NOMO-1 (cell line): Measurements from ENCODE around the gene BRINP2.

Source experiments
- DNase-seq, 2 experiments: peaks; one replicate each; lab custom pipeline; 2025; ENCODE audit not compliant: unreplicated experiment in 2 of 2; lab: John Stamatoyannopoulos, UW

Gene BRINP2

DNA sequence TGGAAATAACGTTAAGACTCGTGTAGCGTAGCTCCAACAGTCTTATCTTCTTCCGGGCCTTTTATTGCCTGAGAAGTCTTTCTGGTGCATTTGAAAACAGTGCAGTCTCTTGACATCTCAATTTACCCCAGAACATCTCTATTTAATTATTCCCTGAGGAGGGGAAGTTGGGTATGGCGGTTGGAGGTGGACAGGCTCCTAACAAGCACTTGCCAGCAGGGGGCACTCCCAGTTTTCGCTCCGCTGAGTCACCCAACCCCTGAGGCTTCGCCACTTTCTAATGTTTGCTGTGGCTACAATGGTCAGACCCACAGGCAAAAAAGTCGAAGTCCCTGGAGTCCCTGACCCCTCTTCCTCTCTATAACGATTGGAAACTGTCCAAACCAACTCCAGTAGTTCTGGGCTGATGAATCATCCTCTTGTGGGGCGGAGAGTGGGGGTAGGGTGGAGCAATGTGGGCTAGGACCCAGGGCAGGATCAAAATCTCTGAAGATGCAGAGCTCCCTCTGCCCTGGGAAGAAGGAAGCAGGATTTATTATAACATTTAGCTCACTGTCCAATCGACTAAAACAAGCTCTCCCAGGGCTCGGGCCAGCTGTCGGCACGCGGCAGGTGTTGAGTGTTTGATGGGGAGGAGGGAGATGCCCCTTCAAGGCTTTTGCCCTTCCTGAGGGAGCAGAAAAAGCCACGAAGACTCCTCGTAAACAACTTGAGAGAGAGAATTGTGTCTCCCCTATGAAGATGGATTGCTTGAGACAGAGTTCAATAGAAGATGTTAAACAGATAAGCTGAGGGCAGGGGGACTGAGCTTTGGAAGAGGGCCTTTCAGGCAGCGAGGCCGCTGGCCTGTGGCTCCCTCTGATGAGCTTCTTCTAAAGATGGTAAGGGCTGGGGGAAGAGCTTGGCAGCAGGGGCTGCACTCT lies 85.7 kb downstream of the BRINP2 start:
- peak; percentile 47 to 59 for DNase-seq

DNA sequence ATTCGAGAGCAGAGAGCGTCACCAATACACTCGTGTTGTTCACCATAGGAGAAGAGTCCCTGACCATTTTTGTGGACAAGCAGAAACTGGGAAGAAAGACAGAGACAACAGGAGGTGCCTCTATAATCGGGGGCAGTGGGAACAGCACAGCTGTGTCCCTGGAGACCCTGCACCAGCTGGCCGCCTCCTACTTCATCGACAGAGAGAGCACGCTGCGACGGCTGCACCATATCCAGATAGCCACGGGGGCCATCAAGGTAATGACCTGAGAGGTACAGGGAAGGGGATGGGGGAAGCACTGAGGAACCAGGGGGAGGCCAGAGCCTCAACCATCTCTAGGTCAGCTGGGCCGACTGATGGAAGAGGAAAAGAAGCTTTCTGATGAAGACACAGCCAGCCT lies 86.4 kb downstream of the BRINP2 start:
- DNase-seq = no peak

DNA sequence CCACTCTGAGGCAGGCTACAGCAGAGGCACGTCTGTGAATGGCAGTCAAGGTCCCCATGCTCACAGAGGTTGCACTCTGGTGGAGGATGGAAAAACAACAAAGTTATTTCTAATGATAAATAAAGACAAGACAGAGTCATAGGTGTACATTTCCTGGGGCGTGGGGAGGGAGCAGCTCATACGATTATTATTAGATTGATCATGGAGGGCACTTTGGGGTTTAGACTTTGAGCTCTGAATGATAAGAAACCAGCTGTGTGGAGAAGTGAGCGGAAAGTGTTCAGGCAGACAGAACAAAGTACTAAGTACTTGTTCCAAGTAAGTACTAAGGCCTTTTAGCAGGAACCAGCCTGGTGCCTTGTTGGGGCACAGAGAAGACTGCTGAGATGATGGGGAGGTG lies 86.8 kb downstream of the BRINP2 start:
- no peak for DNase-seq

DNA sequence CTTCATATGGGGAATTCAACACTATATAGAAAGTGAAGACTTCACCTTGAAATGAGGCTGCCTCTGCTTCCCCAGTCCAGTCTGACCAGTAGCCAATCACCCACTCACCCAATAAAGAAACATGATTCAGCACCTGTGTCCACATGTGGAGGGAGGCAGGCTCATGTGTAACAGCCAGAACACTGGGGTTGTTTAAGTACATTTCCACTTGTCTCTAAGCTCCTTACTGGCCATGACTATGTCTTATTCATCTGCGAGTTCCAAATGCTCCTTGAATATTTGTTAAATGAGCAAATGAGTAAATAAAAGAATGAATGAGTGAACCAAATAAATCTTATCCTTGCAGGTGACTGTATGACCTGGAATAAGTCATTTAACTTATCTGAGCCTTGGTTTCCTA lies 100.1 kb downstream of the BRINP2 start:
- no peak for DNase-seq

DNA sequence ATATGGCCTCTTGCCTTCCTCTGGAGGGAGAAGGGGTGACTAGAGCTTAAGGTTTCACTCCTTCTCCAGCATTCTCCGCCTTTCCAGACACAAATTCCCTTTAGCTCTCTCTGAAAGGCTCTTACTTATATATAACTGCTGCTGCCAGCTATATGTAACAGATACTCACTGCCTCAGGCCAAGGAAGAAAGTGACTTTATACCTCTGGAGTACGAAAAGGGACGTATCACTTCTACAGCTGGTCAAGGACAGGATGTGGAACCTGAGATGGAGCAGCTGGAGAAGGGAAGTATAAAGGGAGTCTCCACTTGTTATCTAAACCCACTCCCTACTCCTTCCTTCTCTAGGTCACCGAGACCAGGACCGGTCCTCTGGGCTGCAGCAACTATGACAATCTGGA lies 102.4 kb downstream of the BRINP2 start:
- no peak for DNase-seq

DNA sequence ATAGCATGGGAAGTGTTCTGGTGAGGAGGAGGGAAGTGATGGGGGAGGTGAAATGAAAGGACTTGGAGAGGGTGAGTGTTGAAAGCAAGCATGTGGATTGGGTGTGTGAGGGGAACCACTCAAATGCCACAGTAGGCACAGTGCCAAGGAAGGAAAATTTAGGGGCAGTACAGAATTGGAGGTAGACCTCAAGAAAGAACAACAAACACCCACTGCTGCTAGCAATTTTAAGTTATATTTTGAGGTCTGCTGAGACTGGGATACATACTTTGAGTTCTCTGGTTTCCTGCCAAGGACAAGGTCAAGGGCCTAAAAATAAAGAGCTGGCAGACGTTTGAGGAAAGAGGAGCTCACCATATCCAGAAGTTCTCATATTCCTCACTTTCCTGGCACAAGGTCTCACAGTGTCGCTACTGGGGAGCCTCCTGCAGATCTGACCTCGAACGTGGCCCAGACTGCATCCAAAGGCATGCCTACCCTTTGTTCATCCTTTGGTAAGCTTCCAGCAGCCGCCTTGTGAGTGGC lies 104.0 kb downstream of the BRINP2 start:
- no peak for DNase-seq

DNA sequence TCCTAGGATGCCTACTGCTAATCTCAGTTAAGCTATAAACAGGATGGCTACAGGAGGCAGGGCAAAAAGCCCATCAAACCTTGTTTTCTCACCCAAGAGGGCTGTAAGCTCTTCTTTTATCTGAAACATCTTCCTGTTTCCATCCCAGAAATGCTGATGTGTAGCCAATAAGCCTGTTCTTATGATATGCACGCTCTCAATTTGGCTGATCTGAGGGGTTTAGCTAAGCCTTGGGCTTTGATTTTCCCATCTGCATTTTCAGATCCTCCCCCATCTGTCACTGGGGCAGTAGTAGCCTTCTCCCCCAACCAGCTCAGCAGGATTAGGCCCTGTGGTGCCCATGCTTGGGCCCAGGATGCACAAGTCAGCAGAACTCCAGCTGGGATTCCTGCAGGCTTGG lies 105.0 kb downstream of the BRINP2 start:
- no peak for DNase-seq

DNA sequence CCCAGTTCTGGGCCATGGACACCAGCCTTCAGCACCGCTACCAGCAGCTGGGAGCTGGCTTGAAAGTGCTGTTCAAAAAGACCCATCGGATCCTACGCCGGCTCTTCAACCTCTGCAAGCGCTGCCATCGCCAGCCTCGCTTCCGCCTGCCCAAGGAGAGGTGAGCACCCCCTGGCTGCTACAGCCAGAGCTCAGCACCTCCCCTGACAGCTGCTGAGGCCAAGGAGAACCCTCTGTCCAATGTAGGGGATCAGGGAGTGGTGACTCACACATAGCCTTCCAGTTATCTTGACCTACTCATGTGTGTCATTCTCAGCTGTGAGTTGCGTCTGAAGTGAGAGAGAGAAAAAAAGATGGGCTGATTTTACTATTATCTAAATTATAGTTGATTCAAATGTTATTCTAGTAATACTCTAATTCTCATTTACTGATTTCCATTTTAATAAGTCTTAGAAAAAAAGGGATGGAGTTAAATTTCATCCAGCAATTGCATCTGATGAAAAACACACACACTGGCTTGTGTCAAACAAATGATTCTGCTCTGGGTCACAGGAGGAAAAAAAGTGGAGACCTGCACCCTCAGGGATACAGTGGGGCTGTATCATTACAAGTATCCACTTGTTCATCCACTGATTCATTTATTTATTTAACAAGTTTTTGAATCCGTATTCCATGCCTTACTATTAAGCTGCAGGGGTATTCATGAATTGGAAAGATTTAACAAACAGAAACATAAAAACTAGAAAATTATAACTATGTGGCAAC lies 108.0 kb downstream of the BRINP2 start:
- DNase-seq = no peak

DNA sequence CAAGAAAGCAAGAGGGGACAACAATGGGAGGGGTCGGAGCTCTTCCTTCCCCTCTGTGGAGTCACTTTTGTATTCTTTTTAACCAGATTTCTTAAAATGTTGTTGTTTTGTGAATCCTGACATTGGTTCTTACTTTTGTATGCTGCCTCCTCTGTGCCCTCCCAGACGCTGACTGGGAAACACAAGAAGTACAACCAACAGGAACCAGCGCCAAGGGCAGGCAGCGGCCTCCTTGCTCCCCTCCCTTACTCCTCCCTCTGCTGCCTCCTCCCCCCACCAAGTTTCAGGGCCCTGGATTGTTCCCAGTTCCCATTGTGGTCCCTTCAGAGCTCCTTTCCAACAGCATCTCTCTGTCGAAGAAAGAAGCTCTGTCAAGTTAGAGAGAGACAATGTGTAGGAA lies 111.1 kb downstream of the BRINP2 start:
- DNase-seq = no peak

DNA sequence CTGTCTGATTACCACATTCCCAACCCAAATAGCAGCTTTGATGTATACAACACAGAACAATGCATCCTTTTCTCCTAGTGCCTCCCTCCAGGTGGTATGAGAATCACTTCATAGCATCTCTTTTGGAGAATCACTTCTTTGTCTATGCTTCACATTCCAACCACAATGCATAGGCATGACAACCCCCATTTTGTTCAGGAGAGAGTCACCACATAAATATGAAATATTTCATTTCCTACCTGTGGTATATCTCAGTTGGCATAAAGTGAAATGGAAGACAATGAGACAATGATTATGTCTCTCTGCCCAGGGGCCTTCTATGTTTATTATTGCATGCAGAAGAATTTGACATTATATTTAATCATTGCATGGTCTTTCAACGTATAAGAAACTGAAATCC lies 112.2 kb downstream of the BRINP2 start:
- DNase-seq = no peak

DNA sequence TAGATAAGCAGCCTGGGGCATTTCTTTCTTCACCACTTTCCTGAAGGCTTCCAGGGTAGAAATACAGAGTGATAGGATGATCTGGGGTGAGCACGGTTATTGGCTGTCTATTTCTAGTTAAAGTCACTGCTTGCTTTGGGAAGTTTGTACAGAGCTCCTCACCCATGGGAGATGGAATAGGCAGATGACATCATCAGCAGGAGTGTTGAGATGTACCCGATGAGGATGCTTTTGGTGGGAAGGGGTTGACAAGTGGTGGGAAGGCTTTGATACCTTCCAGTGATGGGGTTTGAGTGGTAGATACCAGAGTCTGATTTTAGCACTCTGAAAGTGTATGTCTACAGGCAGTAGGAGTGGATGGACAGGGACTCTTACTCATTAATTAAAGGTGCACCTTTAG lies 112.6 kb downstream of the BRINP2 start:
- no peak for DNase-seq

DNA sequence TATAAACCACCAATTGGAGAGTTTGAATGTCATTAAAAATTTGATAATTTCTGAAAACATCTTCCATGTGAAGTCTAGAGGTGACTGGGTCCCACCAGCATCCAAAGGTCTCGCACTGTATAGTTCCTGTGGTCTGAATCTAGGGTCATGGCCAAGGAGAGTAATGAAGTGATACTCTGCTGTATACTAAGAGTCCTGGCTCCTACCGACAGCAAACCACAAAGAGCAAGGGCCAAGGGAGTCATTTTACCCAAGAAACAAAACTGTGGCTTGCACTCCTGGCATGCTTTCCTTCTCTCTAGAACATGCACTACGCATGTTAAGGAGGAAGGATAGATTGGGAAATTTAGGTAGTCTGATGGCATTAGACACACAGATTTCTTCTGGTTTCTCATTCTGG lies 115.6 kb downstream of the BRINP2 start:
- no peak for DNase-seq

DNA sequence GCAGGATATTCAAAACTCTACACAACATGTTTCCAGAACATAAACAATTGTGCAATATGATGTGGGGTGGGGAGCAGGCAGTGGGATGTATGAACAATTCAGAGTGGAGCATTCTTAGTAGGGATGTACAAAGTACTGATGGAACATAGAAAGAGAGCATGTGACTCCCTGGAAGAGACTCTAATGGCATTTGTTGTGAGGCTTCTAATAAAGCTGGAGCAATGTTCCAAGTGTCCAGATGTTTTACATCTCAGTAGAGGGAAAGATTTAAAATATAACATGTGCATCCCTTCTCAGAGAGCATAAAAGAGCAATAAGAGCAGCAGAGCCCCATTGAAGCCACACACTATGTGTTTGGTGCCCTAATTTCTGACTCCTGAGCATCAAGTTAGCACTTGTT lies 116.5 kb downstream of the BRINP2 start:
- no peak for DNase-seq

DNA sequence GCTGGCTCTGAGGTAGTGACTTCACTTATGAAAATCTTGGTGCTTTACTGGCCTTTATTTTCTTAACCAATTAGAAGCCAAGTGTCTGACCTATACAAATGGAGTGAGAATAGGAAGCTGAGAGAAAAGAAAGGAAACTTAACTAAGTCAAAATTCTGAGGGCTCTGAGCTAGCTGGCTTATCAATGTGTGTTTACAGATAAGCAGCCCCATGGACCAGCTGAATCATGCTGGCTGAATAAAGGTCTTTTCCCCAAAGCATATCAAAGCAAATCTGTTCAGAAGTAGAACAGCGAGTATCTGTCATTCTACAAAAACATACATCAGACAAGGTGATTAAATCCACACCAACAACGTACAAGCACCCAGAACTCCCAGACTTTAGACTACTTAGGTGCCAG lies 117.2 kb downstream of the BRINP2 start:
- no peak for DNase-seq

DNA sequence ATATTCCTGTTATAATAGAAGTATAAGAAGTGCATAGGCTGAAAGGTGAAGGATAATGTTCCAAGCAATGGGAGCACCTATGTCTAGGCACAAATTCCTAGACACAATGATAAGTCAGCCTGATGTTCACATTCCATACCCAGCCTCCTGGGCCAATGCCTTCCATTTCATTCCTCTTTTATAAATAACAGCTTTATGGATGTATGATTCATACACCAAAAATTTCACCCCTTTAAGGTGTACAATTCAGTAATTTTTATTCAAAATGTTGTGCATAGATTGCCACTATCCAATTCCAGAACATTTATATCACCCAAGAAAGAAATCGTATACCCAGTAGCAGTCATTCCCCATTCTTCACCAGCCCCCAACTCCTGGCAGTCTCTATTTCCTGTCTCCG lies 118.8 kb downstream of the BRINP2 start:
- no peak for DNase-seq

DNA sequence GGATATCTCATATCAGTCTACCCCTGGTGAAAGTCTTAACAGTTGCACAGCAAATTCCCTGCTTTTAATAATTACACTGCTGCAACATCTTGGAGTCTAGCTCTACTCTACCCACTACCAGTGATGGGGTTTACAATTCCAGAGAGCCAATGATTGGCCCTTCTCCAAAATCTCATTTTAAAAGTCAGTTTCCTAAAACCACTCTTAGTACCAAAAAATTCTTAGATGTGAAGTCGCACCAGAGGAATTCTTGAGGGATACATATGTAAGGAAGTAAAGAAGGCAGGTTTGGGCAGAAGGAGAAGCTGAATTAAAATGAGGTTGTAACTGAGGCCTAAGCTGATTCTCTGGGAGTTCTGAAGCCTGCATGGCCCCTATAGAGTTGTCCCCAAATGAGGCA lies 129.7 kb downstream of the BRINP2 start:
- DNase-seq = no peak

DNA sequence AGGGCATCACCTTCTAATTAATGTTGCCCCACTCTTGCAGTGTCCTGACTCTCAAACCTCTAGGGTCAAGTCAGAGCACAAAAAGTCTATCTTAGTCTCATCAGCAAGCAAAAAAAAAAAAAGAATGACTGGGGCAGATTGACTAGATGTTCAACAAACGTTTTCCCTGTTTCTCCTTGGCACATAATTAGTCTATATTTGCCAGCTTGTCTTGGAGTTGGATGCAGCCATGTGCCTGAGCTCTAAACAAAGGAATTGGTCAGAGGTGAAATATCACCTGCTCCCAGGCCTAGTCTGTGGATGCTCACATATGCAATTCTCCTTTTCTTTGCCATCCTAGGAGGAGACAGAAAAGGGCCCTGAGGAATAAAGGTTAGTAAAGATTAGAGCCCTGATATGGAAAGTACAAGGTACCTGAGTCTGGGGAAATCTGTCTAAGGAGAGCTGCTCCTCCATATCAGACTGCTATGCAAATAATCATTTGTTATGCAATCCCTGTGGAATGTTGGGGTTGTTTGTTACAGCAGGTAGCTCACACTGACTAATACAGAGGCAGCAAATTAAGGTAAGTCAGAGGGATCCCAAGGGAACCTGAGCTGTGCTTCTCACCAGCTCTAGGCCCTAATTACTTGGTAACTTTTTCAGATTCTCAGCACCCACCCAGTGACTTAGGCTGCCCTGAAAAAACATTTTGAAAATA lies 130.8 kb downstream of the BRINP2 start:
- DNase-seq = no peak

DNA sequence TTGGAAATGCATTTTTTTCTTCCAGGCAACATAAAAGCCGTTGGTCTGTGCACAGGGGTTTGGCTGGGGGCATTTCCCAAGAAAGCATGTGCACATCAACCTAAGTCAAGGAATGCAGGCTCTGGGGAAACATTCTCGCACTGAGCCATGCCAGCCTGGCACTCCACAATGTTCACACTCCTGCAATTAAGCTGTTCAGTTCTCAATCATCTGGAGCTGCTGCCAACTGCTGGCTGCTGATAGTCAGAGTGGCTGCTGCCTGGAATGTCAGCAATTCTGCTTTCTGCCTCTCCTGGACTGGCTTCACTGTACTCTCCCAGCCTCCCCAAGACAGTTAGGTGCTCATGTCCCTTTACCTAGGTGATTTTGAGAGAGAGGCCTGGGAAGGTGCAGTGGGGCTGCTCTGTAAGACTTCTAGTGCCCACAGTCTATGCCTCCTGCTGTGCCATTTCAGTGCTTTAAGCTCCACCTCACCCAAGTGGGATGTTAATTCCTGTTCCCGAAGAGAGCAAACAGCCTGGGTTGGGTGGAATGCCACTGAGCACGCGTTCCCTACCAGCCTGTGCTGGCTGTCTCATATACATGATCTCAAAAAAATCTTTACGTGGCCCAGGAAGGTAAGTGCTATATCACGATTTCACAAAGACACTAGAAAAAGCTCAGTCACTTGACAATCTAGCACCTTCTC lies 131.7 kb downstream of the BRINP2 start:
- no peak for DNase-seq

DNA sequence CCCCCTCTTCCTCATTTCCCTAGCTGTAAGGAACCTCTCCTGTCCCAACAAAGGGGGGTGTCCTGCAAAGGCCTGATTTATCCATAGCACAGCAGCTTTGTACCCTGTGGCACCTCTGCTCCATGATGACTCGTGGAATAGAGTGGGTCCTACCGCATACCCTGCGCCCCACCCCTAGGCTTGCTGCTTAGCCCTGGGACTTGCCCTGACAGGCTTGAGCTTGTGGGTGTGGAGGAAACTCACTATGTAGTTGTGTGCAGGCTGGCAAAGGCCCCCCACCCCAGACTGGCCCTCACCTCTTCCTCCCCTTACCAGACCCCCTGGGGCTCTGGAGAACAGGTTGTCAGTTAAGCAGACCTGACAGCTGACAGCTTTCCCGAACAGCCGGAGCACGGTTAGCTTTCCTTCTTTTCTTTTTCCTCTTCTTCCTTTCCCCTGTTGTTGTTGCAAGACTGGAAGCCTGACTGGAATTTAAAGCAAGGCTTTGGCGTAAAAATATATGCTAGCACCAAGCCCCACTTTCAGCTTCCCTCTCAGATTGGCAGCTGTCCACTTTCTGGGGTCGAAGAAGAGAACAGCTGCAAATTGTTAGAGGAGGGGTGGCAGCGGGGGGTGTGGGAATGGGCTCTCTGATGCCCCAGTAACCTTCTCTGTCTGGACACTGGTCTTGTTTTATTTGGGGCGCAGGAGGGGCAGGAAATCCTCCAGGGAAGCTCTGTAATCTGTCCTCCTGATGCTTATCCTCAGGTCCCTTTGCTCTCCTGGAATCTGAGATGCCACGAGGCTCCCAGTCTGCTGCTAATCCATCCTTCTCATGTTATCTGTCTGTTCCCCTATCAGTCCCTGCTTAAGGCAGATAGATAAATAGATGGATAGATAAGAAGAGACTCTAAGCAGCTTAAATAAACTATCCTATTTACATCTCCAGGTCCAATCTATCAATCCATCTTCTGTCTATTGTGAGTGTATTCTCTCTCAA lies 134.6 kb downstream of the BRINP2 start:
- no peak for DNase-seq

DNA sequence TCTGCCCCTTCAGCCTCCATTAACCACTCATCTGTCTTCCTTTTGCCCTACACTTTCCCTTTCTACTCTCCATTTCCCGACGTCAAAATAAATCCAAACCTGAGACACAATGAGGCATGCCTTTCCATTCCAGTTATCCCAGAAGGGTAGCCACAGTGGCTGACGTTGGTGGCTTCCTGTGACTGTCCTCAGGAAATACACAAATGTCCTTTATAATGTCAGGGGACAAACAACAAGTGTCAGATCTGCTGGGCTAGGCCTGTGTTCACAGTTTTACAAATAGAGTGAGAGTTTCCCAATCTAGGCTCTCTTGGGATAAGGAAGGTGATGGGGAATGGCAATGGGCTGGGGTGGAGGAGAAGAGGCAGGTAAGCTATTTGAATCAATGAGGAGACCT lies 135.3 kb downstream of the BRINP2 start:
- no peak for DNase-seq
